ENCODE data around the gene CCNF.

CCNF gene

GRCh38 chr16:2428051-2428783 lies 1.0 kb upstream of the CCNF start:
- peak overlapping the region; percentile 54 for H3K4me3 ChIP-seq (ENCODE audit: low read depth, low read length)
- H3K36me3 ChIP-seq (ENCODE audit: control insufficient read depth in 2 of 2, insufficient read depth in 1 of 2, low read length in 2 of 2), result peaks cover 14 to 26% of the 10 kb centered on the region in 2 experiments; a peak in 2 of 3 replicates
- no peaks in the 10 kb centered on the region for H3K9me3 ChIP-seq (ENCODE audit: control insufficient read depth, insufficient read depth, low read depth, low read length)
- ChIA-PET POLR2A (interaction anchor here (0.6 to 2.3 kb wide), 7 partner anchors 10 to 177 kb away, joined by 3 to 11 read pairs (median 4); partner anchors contain the start of gene ECI1), CTCF (interaction anchor here (0.7 to 1.6 kb wide), 3 partner anchors 77 to 557 kb away, joined by 3 to 6 read pairs (median 3); partner anchors contain the start of gene ABCA3)
- peak overlapping the region; percentile 53; the same call in 1 of the 2 replicates for H3K27ac ChIP-seq (ENCODE audit: extremely low read depth, low read depth, low read length)
- TF ChIP-seq ZBTB44 (tag by site-specific recombination; IDR thresholded peaks at IDR 0.05) (no peak), ZNF600 (tag by site-specific recombination; IDR thresholded peaks at IDR 0.05) (0 out of 2 replicates have a peak, but pooled peaks have one; percentile 25)
- H3K4me1 ChIP-seq (ENCODE audit: control insufficient read depth, insufficient read depth, low read length), result no peaks in the 10 kb centered on the region; the same call in 1 of the 2 replicates

- Histone ChIP-seq H3K9me3 (ENCODE audit: control insufficient read depth, insufficient read depth, low read depth, low read length) (no peaks in the 10 kb centered on the region), H3K4me1 (ENCODE audit: control insufficient read depth, insufficient read depth, low read length) (no peaks in the 10 kb centered on the region; the same call in 1 of the 2 replicates), H3K27ac (ENCODE audit: extremely low read depth, low read depth, low read length) (peak overlapping the region; percentile 53; the same call in 1 of the 2 replicates), H3K36me3 (ENCODE audit: control insufficient read depth in 2 of 2, insufficient read depth in 1 of 2, low read length in 2 of 2) (peaks cover 18 to 31% of the 10 kb centered on the region in 2 experiments; a peak in 2 of 3 replicates), H3K4me3 (ENCODE audit: low read depth, low read length) (peak overlapping the region; percentile 54)
- ChIA-PET POLR2A (interaction anchor here (0.6 to 2.3 kb wide), 6 partner anchors 10 to 178 kb away, joined by 3 to 11 read pairs (median 6); partner anchors contain the start of gene ECI1), CTCF (interaction anchor here (0.7 to 1.6 kb wide), 3 partner anchors 78 to 558 kb away, joined by 3 to 6 read pairs (median 3); partner anchors contain the start of gene ABCA3)
- TF ChIP-seq, protein P1, sequence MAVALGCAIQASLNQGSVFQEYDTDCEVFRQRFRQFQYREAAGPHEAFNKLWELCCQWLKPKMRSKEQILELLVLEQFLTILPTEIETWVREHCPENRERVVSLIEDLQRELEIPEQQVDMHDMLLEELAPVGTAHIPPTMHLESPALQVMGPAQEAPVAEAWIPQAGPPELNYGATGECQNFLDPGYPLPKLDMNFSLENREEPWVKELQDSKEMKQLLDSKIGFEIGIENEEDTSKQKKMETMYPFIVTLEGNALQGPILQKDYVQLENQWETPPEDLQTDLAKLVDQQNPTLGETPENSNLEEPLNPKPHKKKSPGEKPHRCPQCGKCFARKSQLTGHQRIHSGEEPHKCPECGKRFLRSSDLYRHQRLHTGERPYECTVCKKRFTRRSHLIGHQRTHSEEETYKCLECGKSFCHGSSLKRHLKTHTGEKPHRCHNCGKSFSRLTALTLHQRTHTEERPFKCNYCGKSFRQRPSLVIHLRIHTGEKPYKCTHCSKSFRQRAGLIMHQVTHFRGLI (tag by site-specific recombination; IDR thresholded peaks at IDR 0.05), result peak; percentile 61; the same call in 1 of the 2 replicates
- TF ChIP-seq ZNF280D (tag by site-specific recombination; IDR thresholded peaks at IDR 0.05) (no peak), ZNF621 (tag by site-specific recombination; IDR thresholded peaks at IDR 0.05) (no peak), PRDM2 (tag by site-specific recombination; IDR thresholded peaks at IDR 0.05; ENCODE audit: borderline replicate concordance) (0 out of 2 replicates have a peak, but pooled peaks have one; percentile 20), ZNF777 (tag by site-specific recombination; IDR thresholded peaks at IDR 0.05; ENCODE audit: borderline replicate concordance) (peak; percentile 97), ZSCAN30 (tag by site-specific recombination; IDR thresholded peaks at IDR 0.05) (peak; percentile 57; the same call in 1 of the 2 replicates), ZNF76 (tag by site-specific recombination; IDR thresholded peaks at IDR 0.05; ENCODE audit: borderline replicate concordance, low read depth) (0 out of 2 replicates have a peak, but pooled peaks have one; percentile 59), ZNF530 (tag by site-specific recombination; IDR thresholded peaks at IDR 0.05; ENCODE audit: low read depth) (no peak), KLF17 (tag by site-specific recombination; IDR thresholded peaks at IDR 0.05) (peak; percentile 55; the same call in 1 of the 2 replicates), ZNF2 (tag by site-specific recombination; IDR thresholded peaks at IDR 0.05) (peak; percentile 78), ZNF341 (tag by site-specific recombination; IDR thresholded peaks at IDR 0.05; ENCODE audit: low read depth) (peak; percentile 49; the same call in 1 of the 2 replicates), ZNF398 (tag by site-specific recombination; IDR thresholded peaks at IDR 0.05) (peak; percentile 47), ZNF335 (tag by site-specific recombination; conservative IDR thresholded peaks at IDR 0.05) (peak; percentile 84), OVOL3 (tag by site-specific recombination; IDR thresholded peaks at IDR 0.05) (no peak)
Measured at GRCh38 chr16:2428784-2429033, 538 bp upstream of the CCNF start.

Measured in HEK293 (cell line).